GM19468 (cell line): ENCODE data around the gene NR1H2.
"Not testable (repeated sequence)": the region's sequence is repeated elsewhere in the genome, so short reads cannot be mapped to it uniquely, and the experiment has no call there.

ENCODE experiments used
- ATAC-seq: cut with Tn5 transposase; IDR thresholded peaks from one replicate; pipeline ENCODE4 v1.9.1; 2021; ENCODE audit warnings: mild to moderate bottlenecking, moderate library complexity, moderate number of reproducible peaks; ENCODE audit not compliant: unreplicated experiment; ENCODE audit errors: extremely low read depth

The NR1H2 gene

GRCh38 chr19:50376166-50377050, at the start of gene NR1H2:
NR1H2 (plus strand) TSS chr19:50376457; CDS start chr19:50377606, 1,149 bp downstream.
- ATAC-seq, result peak; percentile 73

GRCh38 chr19:50327013-50327412, 49.2 kb upstream of the NR1H2 start:
- no peak for ATAC-seq

DNA sequence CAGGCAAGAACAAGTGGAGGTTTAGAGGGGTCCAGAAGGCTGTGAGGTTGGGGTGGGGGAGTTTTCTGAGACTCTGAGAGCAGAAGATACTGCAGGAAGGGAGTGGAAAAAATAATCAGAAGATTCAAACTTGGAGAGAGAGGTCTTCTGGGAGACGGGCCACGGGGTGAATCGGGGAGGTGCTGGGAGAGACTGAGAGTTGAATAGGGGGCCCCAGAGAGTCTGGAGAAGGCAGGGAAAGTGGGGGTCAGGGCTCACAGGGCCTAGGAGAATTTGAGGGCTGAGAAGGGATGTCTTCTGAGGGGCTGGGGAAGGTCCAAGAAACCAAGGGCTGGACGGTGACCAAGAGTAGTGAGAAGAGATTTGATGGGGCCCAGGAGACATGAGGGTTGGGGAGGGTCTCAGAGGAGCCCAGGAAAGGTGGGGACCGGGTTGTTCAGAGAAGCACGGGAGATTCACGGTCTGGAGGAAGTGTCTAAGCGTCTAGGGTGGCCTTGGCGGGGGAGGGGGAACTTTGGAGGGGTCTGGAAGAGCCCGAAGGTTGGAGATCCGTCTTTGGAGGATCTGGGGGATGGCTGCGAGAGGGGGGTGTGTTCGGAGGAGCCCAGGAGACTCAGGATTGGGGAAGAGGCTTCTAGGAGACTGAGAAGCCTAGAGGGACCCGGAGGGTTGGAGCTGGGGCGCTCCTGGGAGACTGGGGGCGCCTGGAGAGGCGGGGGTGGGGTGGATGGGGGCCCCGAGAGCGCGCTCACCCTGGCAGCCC, 48.6 kb upstream of the NR1H2 start:
- ATAC-seq, result no peak

DNA sequence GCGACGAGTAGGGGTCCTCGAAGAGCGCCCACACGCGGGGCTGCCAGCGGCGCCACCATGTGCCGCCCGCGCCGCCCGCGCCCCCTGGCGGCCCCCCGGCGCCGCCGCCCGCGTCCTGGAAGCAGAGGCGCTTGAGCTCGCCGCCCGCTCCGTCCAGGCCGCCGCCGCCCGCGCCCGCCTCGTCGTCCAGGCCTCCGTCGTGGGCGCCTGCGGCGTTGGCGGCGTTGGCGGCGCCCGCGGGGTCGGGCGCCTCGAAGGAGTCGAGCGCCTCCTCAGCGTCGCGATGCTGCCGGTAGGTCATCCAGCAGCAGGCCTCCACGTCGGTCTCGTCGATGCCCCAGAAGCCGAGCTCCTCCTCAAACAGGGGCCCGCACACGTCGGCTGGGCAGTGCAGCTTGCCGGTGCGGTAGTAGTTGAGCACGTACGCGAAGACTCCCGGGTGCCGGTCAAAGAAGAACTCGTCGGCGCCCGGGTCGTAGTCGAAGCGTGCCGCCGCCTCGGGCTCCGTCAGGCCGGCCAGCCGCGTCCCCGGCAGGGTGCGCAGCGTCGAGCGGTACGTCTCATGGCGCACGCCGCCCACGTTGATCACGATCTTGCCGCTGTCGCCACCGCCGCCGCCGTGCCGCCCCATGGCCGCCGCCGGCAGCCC, 47.9 kb upstream of the NR1H2 start:
- no peak for ATAC-seq

DNA sequence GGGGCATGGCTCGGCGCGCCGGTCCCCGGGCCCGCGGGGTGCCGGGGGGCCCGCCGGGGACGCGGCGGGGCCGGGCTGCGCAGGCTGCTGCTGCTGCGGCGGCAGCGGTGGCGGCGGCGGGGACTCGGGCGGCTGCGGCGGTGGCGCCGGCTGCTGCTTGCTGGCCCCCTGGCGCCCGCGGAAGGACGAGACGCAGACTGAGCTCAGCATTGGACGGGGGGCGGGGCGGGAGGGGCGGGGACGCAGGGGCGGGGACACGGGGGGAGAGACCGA, 47.4 kb upstream of the NR1H2 start:
- ATAC-seq, result no peak

GRCh38 chr19:50329146-50329925, 46.9 kb upstream of the NR1H2 start, which contains the start of gene KCNC3:
KCNC3 (minus strand) TSS chr19:50329377; CDS start chr19:50329082, 295 bp downstream.
- no peak for ATAC-seq

- not testable (repeated sequence) for ATAC-seq
These were observed 46.3 kb upstream of the NR1H2 start for GRCh38 chr19:50329926-50330294.

- ATAC-seq, result no peak
These were observed 45.7 kb upstream of the NR1H2 start for GRCh38 chr19:50330365-50331078.

- no peak for ATAC-seq
These were observed 44.9 kb upstream of the NR1H2 start for GRCh38 chr19:50331221-50331993.

GRCh38 chr19:50331994-50332243, 44.3 kb upstream of the NR1H2 start:
- ATAC-seq, result no peak

- ATAC-seq, result no peak
These were observed 43.8 kb upstream of the NR1H2 start for GRCh38 chr19:50332244-50333038.

GRCh38 chr19:50333235-50333736, 43.0 kb upstream of the NR1H2 start:
- ATAC-seq, result no peak

- ATAC-seq, result no peak
These were observed 42.3 kb upstream of the NR1H2 start for GRCh38 chr19:50333737-50334617.

DNA sequence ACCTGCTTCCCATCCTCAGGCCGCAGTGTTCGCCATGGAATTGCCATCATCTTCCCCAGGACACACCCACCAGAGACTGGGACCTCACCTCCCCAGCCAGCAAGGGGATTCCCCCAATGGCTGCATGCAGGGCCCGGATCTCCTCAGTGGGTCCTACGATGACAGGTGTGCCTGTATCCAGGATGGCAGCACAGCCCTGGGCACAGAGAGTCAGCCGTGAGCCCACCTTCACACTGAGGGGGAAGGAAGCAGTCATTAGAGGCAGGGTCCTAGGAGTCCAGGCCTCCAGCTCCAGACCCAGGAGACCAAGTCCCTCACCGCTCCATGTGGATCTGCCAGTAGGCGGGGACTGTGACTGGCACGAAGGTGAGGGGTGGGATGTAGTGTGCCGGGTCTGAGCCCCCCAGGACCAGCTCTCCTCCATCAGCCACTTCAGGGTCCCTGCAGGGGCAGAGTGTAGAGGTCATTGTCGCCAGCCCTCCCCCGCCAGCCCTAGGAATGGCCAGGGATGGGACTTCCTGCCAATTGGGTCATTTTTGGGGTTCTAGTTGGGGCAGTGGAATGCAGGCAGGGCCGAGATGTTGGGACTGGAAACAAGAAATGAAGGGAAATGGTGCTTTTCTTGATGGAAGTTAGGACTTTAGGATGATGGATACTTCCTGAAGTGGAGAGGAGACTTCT, 41.4 kb upstream of the NR1H2 start:
- no peak for ATAC-seq

GRCh38 chr19:50337031-50337430, 39.2 kb upstream of the NR1H2 start:
- not testable (repeated sequence) for ATAC-seq

DNA sequence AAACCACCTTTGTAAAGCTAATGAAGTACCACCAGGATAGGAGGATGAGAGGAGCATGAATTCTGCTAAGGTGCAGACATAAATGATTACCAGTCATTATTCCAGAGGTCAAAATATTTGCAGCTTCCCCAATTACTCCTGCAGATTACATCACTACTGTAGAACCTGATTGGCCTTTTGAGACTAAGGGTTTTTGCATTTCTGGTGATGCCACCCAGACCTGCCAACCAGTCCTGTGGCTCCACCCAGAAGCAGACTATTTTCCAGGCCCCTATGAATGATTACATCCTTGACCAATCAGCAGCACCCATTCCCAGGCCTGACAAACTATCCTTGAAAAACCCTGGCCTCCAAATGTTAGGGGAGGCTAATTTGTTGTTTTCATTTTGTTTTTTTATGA, 35.9 kb upstream of the NR1H2 start:
- ATAC-seq, result no peak

DNA sequence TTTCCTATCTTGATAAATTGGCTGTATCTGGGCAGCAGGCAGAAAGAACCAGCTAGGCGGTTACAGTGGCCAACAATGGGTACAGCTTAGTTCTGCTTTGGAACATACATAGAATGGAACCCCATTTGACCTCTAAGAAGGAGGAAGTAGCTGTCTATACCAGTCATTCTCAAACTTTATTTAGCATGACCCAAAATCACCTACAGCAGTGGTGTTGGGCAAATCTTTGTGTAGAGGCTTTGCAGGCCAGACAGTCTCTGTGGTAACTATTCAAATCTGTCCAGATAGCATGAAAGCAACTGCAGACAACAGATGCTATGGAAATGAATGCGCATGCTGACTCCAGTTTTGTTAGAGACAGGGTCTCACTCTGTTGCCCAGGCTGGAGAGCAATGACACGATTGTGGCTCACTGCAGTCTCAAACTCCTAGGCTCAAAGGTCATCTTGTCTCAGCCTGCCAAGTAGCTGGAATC, 35.1 kb upstream of the NR1H2 start:
- peak; percentile 35 for ATAC-seq
